NCI-H524 (cell line): ENCODE data around the gene ARHGAP9.
"Not testable (repeated sequence)": the region's sequence is repeated elsewhere in the genome, so short reads cannot be mapped to it uniquely, and the experiment has no call there.

ENCODE experiments used
- DNase-seq, 2 experiments: peaks; one replicate each; lab custom pipeline; 2025; lab: John Stamatoyannopoulos, UW

Gene ARHGAP9

GRCh38 chr12:57458665-57459054, 21.0 kb downstream of the ARHGAP9 start:
- DNase-seq, result no peak

GRCh38 chr12:57456737-57457490, 22.8 kb downstream of the ARHGAP9 start:
- DNase-seq, result peak in 1 of 2 experiments; percentile 36

GRCh38 chr12:57456145-57456700, 23.4 kb downstream of the ARHGAP9 start:
- peak; percentile 88 to 89 for DNase-seq

- DNase-seq, result peak; percentile 94 to 95
These were observed 24.1 kb downstream of the ARHGAP9 start for GRCh38 chr12:57455374-57456144.

GRCh38 chr12:57454566-57455373, 24.9 kb downstream of the ARHGAP9 start, which contains the start of gene INHBE:
Gene INHBE (plus strand): TSS chr12:57455307. CDS start chr12:57455537, 230 bp downstream.
- DNase-seq, result peak; percentile 97 to 98

- no peak for DNase-seq
These were observed 25.5 kb downstream of the ARHGAP9 start for GRCh38 chr12:57454213-57454565.

GRCh38 chr12:57452937-57453509, 26.6 kb downstream of the ARHGAP9 start:
- DNase-seq, result peak; percentile 49 to 84

GRCh38 chr12:57452181-57452936, 27.3 kb downstream of the ARHGAP9 start:
- DNase-seq, result peak; percentile 82 to 92

GRCh38 chr12:57451233-57451778, 28.4 kb downstream of the ARHGAP9 start:
- no peak for DNase-seq

- no peak for DNase-seq
These were observed 29.6 kb downstream of the ARHGAP9 start for GRCh38 chr12:57450057-57450456.

GRCh38 chr12:57449375-57449774, 30.3 kb downstream of the ARHGAP9 start:
- DNase-seq, result no peak

GRCh38 chr12:57448669-57449068, 31.0 kb downstream of the ARHGAP9 start:
- DNase-seq, result no peak

GRCh38 chr12:57446292-57446960, 33.2 kb downstream of the ARHGAP9 start:
- no peak for DNase-seq

GRCh38 chr12:57444744-57445143, 34.9 kb downstream of the ARHGAP9 start:
- DNase-seq, result no peak

GRCh38 chr12:57444337-57444736, 35.3 kb downstream of the ARHGAP9 start:
- not testable (repeated sequence) for DNase-seq

GRCh38 chr12:57441846-57442427, 37.7 kb downstream of the ARHGAP9 start:
- DNase-seq, result no peak

- DNase-seq, result not testable (repeated sequence)
These were observed 38.3 kb downstream of the ARHGAP9 start for GRCh38 chr12:57441393-57441792.

GRCh38 chr12:57439762-57440266, 39.9 kb downstream of the ARHGAP9 start:
- no peak for DNase-seq

GRCh38 chr12:57438400-57438799, 41.3 kb downstream of the ARHGAP9 start:
- no peak for DNase-seq
